Measurements from ENCODE around the gene DENND1A. TPM values are rescaled to one million over a fixed set of nuclear protein-coding genes. Genes with fewer than 3 reads are reported as not detected.

The DENND1A gene
- total RNA-seq, 1 donor from 2014 or later = 23.0 TPM

DNA sequence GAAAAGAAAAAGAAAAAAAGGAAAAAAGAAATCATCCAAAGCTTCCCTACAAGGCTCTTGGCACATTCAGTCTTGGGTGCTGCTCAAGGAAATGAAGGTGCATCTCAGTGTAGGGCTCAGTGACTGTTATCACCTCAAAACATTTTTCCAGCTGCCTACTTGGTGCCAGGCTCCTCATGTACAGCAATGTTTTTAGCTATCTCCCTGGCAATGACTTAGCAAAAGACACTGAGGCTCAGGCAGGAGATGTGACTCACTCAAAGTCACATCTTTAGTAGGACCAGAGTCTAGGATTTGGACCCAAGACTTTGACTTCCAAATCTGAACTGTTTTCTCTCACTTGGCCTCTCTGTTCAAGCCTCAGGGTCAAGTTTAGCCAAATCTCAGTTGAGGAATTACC lies 309.7 kb downstream of the DENND1A start:
- no peak overlapping the region for H3K27ac ChIP-seq
- intact Hi-C loops (cut with DNase I) = no loop called here
- TF ChIP-seq, protein P1, sequence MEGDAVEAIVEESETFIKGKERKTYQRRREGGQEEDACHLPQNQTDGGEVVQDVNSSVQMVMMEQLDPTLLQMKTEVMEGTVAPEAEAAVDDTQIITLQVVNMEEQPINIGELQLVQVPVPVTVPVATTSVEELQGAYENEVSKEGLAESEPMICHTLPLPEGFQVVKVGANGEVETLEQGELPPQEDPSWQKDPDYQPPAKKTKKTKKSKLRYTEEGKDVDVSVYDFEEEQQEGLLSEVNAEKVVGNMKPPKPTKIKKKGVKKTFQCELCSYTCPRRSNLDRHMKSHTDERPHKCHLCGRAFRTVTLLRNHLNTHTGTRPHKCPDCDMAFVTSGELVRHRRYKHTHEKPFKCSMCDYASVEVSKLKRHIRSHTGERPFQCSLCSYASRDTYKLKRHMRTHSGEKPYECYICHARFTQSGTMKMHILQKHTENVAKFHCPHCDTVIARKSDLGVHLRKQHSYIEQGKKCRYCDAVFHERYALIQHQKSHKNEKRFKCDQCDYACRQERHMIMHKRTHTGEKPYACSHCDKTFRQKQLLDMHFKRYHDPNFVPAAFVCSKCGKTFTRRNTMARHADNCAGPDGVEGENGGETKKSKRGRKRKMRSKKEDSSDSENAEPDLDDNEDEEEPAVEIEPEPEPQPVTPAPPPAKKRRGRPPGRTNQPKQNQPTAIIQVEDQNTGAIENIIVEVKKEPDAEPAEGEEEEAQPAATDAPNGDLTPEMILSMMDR (IDR thresholded peaks at IDR 0.05) = no peak
- H3K9me3 ChIP-seq = no peaks in the 10 kb centered on the region
- no peak overlapping the region for H3K4me3 ChIP-seq
- no peaks in the 10 kb centered on the region for H3K27me3 ChIP-seq (ENCODE audit: low read depth)
- H3K4me1 ChIP-seq = no peaks in the 10 kb centered on the region
- no peak for ATAC-seq
- no peaks in the 10 kb centered on the region for H3K36me3 ChIP-seq
- DNase-seq = no peak

DNA sequence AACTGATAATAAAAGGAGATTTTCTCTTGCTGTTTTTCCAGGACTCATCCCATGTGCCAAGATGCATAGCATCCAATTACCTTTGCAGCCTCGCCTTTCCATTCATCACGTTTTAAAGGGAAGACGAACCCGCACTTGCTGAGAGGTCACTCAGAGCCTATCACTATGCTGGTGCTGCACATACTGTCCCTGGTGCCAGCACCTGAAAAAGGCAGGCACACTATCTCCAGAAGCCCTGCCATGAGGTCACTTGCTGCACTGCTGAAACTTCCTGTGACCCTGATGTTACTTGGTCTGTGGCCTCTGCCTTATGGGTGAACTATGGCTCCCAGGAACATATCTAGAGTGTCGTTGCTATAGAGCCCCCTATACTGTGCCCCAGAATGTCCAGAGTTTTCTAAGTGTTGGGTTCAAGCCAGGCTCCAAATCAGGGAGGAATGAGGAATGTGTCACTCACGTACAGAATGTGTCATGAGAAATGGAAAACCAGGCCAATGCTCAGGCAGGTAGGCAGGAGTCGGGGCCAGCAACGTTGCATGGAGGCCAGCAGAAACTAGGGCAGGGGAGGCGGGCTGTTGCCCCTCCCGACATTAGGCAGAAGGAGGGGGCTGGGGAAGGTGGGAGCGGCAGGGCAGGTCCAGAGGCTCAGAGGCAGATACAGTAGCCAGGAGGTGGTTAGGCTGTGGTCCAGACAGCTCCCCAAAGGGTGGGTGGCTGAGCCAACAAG lies 311.8 kb downstream of the DENND1A start:
- TF ChIP-seq, protein P1 (IDR thresholded peaks at IDR 0.05) = no peak
- H3K4me1 ChIP-seq = no peaks in the 10 kb centered on the region
- no peak overlapping the region for H3K27ac ChIP-seq
- H3K27me3 ChIP-seq (ENCODE audit: low read depth) = no peaks in the 10 kb centered on the region
- no peak for DNase-seq
- H3K36me3 ChIP-seq = no peaks in the 10 kb centered on the region
- no peaks in the 10 kb centered on the region for H3K9me3 ChIP-seq
- ATAC-seq = no peak
- intact Hi-C loops (cut with DNase I) = no loop called here
- no peak overlapping the region for H3K4me3 ChIP-seq

DNA sequence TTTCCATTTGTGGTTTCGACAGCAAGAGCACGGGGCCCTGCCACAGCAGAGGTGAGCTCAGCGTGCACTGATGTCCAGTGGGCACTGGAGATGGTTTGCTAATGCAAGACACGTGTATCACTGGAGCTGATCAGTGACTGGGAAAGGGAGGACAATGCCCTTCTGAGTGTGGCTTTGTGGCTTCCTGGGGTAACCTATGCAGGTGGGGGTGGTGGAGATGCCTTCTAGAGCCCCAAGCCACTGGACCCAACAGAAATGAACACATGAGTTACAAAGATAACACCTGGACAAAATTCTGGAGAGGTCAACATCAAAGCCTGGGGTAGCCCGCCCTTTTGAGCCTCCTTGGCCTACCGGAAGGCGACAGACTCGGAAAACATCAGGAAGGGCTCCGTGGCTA lies 312.6 kb downstream of the DENND1A start:
- H3K4me1 ChIP-seq = no peaks in the 10 kb centered on the region
- ATAC-seq (no peak), DNase-seq (no peak)
- intact Hi-C loops (cut with DNase I) = no loop called here
- H3K27ac ChIP-seq = no peak overlapping the region
- no peaks in the 10 kb centered on the region for H3K27me3 ChIP-seq (ENCODE audit: low read depth)
- H3K9me3 ChIP-seq = no peaks in the 10 kb centered on the region
- TF ChIP-seq, protein P1 (IDR thresholded peaks at IDR 0.05) = no peak
- H3K36me3 ChIP-seq = no peaks in the 10 kb centered on the region
- no peak overlapping the region for H3K4me3 ChIP-seq

DNA sequence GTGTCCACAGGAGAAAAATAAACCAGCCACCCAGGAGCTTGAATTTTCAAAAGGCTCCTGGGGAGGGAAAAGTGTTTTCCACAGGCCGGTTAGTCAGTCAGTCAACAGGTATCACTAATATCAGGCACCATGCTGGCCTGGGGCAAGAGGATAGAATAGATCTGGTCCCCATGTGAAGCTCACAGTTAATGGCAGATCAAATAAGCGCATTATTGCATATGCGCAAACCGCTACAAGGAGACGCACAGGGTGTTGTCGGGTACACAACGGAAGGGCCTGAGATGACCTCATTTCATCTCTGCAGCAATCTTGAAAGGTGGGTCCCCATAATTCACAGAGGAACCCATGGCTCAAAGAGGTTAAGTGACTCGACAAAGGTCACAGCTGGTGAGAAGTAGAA lies 313.2 kb downstream of the DENND1A start:
- Histone ChIP-seq H3K27ac (no peak overlapping the region), H3K4me3 (no peak overlapping the region), H3K36me3 (no peaks in the 10 kb centered on the region), H3K9me3 (no peaks in the 10 kb centered on the region), H3K4me1 (no peaks in the 10 kb centered on the region), H3K27me3 (ENCODE audit: low read depth) (no peaks in the 10 kb centered on the region)
- intact Hi-C loops (cut with DNase I) = no loop called here
- ATAC-seq (no peak), DNase-seq (no peak)
- TF ChIP-seq, protein P1 (IDR thresholded peaks at IDR 0.05) = no peak

DNA sequence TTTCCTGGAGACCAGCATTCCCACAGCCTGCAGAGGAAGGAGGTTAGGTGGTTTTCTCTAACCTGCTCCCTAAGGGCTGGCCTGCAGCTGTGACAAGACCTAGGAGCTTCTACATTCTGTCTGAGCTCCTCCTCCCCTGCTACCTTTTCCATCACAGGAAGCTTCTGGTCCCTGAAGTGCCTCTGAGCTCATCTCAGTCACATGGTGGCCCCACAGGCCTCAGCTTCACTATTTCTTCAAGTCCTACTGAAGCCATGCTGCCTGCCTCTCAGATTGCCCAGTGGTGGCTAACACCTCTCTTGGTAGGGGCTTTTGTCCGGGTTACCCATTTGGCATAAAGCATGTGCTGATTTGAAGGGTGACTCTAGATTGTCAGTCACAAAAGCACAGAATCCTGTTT lies 314.5 kb downstream of the DENND1A start:
- TF ChIP-seq, protein P1 (IDR thresholded peaks at IDR 0.05) = no peak
- H3K27ac ChIP-seq = no peak overlapping the region
- H3K4me1 ChIP-seq = no peaks in the 10 kb centered on the region
- no peaks in the 10 kb centered on the region for H3K27me3 ChIP-seq (ENCODE audit: low read depth)
- intact Hi-C loops (cut with DNase I) = no loop called here
- DNase-seq = no peak
- ATAC-seq = no peak
- no peaks in the 10 kb centered on the region for H3K36me3 ChIP-seq
- no peaks in the 10 kb centered on the region for H3K9me3 ChIP-seq
- H3K4me3 ChIP-seq = no peak overlapping the region

All from lower lobe of right lung (tissue), 2 donors.